HT-29 (cell line): ENCODE data around the gene COL6A2. TPM values are rescaled to one million over a fixed set of nuclear protein-coding genes. Genes with fewer than 3 reads are reported as not detected.
"Not testable (repeated sequence)": the region's sequence is repeated elsewhere in the genome, so short reads cannot be mapped to it uniquely, and the experiment has no call there.

Experiments used
- DNase-seq: peaks from one replicate; pipeline ENCODE4 v3.0.0-alpha.2; 2015; ENCODE audit warnings: low spot score
- total RNA-seq: library from RNA; depleted of rRNA; stranded (reverse); fragments of >200 nt; shearing (Covaris generic); gene quantifications from 2 replicates; pipeline ENCODE4 v1.2.3, GENCODE V29; 2014

The COL6A2 gene
- total RNA-seq, 1 experiment from 2014 or later: not detected

DNA sequence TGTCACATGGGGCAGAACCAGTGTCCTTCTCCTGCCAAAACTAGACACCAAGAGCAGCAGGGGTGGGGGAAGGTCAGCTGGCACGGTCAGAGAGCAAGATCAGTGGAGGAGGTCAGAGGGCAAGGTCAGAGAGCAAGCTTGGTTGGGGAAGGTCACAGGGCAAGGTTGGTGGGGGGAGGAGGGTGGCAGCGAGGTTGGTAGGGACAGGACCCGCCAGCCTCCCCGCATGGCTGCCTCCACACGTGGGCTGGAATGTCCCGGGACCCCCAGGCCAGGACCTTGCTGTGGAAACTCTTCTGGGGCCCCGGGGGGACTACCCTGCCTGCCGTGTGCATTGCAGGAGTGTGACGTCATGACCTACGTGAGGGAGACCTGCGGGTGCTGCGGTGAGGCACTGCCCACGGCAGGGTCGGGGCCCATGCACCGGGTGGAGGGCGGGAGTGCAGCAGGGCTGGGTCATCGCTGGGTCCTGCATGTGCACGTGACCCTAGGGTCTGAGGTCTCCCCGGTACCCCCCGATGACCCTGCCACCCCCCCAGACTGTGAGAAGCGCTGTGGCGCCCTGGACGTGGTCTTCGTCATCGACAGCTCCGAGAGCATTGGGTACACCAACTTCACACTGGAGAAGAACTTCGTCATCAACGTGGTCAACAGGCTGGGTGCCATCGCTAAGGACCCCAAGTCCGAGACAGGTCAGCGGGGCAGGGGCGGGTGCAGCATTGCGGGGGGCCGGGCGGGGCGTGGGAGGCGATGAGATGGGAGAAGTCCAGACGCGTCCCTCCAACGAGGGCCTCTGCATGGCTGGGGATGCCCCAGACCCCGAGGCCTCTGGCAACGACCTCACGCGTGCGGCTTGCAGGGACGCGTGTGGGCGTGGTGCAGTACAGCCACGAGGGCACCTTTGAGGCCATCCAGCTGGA lies 27.3 kb downstream of the COL6A2 start:
- DNase-seq: no peak

DNA sequence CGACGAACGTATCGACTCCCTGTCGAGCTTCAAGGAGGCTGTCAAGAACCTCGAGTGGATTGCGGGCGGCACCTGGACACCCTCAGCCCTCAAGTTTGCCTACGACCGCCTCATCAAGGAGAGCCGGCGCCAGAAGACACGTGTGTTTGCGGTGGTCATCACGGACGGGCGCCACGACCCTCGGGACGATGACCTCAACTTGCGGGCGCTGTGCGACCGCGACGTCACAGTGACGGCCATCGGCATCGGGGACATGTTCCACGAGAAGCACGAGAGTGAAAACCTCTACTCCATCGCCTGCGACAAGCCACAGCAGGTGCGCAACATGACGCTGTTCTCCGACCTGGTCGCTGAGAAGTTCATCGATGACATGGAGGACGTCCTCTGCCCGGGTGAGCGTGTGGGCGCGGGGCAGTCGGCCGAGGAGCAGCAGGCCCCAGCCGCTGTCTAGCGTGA lies 28.0 kb downstream of the COL6A2 start:
- no peak for DNase-seq

DNA sequence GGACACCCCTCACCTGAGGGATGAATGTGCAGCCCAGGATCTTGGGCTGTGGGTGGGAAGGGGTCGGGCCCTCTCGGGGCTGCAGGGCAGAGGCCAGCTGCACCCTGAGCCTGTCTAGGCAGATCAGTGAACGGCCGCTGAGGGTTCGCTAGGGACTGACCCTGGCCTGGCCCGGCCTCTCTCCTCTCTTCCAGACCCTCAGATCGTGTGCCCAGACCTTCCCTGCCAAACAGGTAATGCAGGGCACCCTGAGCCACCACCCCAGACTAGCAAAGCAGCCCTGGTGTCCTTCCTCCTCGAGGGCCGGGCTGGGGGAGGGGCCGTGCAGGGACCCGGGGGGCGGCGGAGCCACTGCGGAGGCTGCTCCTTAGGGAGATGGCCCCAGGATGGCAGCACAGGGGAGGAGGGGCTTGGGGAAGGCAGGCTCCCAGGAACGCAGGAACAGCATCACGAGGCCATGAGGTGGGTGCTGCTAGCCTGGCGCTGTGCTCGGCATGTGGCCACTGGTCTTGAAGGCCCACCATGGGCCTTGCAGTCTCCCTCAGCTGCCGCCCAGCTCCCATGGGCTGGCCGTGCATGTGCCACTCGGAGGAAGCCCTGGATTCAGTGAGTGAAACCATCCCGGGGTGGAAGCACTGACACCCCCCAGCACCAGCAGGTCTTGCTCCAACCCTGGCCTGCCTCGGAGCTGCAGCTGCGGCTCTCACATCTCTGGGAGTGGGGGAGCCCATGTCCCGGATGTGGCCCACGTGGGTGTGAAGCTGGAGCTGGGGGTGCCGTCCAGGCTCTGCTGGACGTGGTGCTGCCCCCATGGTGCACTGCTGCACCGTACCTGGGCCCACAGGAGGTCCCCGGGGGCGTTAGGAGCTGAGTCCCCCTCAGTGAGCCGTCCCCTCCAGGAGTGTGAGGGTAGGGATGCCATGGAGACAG lies 28.7 kb downstream of the COL6A2 start:
- no peak for DNase-seq

DNA sequence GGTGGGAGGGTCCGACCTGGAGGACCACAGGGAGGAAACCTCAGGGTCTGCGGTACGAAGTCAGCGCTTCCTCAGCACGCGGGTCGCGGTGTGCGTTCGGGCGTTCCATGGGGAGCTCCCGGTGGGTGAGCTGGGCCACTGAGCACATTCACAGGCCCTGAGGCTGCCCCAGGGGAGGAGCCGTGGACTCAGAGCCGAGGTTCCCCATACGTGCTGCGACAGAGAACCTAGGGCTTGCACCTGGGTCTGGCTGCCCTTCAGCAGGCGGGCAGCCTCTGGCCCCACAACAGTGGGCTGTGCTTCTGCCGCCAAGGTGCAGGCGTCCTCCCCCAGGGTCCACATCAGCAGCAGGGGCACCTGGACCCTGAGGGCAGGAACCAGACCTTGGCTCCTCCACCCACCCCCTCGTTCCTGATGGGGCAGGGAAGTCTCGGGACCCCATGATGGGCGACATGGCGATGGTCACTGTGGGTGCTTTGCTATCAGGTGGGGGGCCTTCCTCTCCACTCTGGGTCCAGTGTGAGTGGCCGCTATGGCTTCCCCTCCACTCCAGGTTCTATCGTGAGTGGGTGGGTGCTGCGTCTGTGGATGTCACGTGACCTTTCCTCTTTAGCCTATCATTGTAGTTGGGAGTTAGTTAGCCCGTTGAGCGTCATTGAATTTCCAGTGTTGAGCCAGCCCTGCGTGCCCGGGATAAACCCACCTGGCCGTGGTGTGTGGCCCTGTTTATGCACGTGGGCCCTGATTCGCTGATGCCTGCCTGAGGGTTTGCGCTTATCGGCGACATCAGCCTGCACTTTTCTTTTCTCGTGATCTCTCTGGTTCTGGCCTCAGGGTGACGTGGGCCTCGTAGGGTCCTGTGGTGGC lies 29.6 kb downstream of the COL6A2 start:
- DNase-seq: no peak

DNA sequence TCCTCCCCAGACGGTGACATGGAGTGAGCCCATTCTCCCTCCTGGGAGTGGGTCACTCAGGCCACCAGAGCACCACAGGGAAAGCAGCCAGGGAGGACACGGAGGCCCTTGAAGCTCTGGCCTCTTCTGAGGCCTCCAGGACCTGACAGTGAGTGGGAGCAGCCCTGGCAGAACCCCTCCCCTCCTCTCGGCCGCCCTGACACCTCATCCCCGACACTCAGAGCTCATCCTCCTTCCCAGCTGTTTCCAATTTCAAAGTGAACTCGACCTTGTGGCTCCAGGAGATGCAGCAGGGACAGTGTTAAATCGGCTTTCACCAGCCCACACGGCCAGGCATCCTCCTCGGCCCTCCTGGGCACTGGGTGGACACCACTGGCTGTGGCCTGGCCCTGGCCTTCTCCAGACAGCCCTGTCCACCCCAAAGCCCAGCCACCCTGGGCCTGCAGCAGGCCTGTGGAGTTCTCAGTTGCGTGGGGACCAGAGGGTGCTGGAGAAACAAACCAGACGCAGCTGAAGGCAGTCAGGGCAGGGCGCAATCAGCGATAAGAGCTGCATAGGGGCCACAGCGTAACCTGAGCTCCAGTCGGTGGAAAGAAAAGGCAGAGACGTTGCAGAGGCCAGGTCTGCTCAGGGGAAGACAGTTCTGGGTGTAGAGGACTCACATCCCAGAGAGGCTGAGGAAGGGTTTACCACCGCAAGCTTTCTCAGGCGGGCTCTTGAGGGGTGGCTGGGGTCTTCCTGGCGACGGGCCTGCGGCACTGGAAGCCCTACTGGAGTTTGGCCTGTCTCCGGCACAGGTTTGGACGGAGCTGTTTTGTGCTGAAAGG lies 30.4 kb downstream of the COL6A2 start:
- no peak for DNase-seq

DNA sequence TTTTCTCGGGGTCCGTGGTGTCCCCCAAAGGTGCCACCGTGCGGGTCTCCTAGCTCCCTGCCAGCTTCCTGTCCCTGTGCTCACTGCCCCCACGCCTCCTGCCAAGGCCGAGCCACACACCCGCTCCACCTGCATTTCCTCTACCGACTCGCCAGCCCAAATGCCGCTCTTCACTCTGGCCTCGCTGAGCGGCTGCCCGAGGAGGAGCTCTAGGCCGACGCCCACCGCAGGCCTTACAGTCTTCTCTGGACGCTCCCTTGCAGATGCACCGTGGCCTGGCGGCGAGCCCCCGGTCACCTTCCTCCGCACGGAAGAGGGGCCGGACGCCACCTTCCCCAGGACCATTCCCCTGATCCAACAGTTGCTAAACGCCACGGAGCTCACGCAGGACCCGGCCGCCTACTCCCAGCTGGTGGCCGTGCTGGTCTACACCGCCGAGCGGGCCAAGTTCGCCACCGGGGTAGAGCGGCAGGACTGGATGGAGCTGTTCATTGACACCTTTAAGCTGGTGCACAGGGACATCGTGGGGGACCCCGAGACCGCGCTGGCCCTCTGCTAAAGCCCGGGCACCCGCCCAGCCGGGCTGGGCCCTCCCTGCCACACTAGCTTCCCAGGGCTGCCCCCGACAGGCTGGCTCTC lies 31.1 kb downstream of the COL6A2 start:
- DNase-seq: no peak

DNA sequence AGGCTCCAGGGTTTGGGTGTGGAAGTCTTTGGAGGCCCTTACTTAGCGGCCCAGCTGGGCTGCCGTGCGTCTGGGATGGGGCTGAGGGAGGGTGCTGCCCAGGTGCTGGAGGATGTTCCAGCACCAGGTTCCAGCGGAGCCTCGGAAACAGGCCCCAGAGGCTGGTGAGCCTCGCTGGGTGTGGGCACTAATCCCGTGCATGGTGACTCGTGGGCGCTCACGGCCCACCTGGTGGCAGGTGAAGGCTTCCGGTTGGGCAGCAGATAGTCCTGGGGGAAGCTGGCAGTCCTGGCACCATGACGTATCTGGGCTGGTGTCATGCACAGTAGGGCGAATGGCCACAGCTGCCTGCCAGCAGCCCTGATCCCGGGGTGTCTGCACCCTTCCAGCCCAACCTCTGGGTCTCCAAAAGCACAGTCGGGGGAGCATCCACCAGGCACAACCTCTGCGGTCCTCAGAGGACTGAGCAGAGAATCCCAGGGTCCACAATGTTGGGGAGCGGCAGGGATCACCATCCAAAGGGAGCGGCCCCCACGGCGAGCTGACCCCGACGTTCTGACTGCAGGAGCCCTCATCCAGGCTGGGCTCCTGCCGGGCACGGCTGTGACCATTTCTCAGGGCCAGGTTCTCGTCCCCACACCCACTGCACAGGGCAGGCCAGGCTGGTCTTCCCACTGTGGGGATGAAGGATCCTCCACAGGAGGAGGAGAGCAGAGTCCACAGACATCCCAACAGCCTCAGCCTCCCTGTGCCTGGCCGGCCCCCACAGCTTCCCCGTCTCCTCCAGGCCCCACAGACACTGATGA lies 32.1 kb downstream of the COL6A2 start:
- DNase-seq: no peak

DNA sequence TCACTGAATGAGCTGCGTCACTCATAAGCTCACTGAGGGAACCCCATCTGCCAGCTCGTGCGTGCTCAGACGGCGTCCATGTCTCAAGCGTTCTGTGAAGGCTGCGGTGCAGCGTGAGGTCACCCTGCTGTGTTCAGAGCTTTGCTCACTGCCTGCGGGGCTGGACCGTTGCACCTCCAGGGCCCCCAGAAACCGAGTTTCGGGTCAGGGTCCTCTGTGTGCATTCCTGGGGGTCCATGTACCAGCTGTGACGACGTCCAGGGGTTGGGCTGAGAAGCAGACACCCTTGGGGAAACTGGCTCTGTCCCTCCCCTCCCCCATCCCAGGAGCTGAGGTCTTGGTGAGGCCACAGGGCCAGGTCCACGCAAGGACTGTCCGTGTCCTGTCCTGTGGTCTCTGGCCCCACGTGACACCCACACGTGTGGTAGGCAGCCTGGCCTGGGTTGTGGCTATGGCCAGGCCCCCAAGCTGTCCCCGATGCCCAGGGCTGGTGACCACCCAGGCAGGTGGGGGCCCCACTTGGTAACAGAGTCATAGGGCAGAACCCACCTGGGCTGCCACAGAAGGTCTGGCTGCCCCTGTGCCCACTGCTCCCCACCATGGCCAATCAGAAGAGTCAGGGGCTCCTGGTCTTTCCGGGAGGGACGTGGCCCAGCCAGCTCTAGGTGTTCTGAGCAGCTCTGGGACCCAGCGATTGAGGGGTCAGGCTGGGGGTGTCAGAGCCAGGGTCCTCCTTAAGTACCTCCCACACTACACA lies 33.1 kb downstream of the COL6A2 start:
- no peak for DNase-seq

DNA sequence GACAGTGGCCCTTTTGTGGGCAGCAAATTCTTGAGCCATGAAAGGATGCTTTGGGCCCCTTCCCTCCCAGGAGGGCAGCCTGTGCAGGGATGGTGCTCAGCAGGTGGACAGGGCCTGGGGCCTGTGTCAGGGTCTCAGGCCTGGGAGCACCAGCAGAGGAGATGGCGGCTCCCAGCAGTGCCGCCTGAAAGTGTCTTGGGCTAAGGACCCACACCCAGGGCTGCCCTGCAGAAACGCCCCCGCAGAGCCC lies 33.6 kb downstream of the COL6A2 start:
- DNase-seq: no peak

DNA sequence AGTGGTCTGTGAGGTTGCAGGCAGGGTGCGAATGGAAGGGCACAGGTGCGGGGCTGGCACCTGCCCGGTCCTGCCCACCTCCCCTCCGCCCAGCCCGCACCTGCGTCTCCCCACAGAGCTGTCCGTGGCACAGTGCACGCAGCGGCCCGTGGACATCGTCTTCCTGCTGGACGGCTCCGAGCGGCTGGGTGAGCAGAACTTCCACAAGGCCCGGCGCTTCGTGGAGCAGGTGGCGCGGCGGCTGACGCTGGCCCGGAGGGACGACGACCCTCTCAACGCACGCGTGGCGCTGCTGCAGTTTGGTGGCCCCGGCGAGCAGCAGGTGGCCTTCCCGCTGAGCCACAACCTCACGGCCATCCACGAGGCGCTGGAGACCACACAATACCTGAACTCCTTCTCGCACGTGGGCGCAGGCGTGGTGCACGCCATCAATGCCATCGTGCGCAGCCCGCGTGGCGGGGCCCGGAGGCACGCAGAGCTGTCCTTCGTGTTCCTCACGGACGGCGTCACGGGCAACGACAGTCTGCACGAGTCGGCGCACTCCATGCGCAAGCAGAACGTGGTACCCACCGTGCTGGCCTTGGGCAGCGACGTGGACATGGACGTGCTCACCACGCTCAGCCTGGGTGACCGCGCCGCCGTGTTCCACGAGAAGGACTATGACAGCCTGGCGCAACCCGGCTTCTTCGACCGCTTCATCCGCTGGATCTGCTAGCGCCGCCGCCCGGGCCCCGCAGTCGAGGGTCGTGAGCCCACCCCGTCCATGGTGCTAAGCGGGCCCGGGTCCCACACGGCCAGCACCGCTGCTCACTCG lies 34.1 kb downstream of the COL6A2 start:
- DNase-seq: no peak

DNA sequence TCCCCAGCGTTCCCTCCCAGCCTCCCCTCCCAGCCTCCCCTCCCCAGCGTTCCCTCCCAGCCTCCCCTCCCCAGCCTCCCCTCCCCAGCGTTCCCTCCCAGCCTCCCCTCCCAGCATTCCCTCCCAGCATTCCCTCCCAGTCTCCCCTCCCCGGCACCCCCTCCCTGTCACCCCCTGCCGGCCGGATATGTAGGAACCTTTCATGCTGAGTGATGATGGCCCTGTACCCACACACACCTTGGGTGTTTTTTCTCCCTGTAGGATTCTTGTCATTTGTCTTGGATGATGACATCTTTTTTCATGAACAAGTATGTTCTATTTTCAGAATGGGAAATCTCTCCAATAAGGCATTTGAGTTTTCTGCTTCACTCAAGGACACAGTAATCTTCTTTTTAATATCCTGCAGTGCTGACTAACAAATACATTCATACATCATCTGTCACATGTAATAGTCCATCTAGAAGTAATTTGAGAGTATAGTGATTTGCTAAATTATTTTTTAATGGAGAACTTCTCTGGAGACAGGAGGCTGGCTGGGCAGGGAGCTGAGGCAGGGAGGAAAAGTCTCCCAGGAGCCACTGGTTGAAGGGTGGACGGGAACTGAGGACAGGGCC lies 38.0 kb downstream of the COL6A2 start:
- no peak for DNase-seq

DNA sequence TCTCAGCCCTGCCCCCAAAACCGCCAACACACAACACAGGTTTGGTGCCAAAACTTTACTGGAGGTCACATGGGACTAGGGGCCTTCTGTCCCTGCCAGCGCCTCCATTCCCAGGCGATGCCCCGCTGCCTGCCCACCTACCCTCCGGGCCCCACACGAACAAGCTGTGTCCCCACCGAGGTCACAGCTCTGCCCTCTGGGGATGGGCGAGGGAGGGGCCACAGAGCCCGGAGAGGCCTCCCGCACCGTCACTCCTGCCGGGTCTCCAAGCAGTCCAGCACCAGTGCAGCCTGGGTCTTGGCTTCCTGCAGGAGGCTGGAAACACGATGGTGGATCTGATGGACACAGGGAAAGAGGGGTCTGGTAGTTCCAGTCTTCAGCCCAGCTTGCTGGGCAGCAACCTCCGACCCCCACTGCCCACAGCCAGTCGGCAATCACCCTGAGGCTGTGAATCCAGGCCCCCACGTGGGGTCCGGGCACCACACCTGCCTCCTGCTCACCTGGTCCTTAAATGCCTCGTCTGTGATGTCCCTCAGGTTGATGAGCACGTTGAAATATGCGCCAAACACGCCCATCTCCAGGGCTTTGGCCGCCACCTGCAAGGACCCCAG lies 38.9 kb downstream of the COL6A2 start:
- DNase-seq: no peak

DNA sequence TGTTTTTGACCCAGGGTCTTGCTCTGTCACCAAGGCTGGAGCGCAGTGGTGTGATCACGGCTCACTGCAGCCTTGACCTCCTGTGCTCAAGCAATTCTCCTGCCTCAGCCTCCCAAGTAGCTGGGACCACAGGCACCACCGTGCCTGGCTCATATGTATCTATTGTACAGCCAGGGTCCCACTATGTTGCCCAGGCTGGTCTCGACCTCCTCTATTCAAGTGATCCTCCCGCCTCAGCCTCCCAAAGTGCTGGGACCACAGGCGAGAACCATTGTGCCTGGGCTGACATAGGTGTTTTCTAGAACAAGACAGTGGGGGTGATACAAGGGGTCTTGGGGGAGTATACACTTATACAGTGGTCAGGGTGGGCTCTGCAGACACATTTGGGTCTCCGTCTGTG lies 40.0 kb downstream of the COL6A2 start:
- no peak for DNase-seq

DNA sequence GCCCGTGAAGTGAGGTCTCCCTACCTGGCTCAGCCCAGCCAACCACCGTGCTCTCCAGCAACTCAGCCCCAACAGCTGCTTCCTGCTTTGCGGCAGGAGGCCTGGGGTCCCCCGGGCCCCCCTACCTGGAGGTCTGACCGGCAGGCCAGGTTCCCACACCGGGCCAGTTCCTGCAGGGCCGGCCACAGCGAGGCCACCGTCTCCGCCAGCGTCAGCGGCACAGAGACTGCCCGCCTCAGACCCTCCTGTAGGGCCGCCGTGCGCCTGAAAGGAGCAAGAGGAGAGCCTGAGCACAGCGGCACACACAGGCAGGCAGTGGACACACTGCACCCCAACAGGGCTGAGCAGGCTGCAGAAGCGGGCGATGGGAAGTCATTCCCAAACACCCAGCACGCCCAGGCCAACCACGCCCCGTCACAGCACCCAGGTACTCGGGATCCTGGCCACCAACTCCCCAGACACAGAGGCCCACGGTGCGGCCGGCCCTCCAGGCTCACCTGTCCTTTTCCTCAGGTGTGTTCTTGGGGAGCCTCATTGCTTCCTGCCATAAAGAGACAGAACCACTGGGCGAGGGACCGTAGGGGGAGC lies 40.6 kb downstream of the COL6A2 start:
- no peak for DNase-seq

DNA sequence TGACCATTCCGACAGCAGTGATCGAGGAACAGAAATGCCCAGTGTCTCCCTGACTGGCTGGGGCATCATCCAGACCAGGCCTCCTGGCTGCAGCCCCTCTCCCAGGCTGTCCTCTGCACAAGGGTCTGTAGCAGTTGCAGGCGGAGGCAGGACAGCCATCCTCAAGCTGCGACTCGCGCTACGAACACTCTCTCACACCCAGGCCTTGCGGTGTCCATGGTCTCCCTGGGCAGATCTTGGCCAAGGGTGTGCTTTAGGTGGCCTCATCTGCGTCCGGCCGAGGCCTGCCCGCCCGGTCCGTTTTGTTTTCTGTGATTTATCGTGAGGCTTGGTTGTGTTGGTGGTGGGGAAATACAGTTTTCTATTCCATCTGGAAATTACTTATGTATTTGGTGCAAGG lies 41.8 kb downstream of the COL6A2 start:
- no peak for DNase-seq

DNA sequence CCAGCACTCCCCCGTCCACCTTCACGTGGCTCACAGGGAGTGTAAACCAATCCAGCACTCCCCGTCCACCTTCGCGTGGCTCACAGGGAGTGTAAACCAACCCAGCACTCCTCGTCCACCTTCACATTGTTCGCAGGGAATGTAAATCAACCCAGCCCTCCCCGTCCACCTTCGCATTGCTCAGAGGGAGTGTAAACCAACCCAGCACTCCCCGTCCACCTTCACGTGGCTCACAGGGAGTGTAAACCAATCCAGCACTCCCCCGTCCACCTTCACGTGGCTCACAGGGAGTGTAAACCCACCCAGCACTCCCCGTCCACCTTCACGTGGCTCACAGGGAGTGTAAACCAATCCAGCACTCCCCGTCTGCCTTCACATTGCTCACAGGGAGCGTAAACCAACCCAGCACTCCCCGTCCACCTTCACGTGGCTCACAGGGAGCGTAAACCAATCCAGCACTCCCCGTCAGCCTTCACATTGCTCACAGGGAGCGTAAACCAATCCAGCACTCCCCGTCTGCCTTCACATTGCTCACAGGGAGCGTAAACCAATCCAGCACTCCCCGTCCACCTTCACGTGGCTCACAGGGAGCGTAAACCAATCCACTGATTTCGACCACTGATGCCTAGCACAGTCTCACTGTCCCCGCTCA lies 42.6 kb downstream of the COL6A2 start:
- not testable (repeated sequence) for DNase-seq
